HG02798 (cell line): ENCODE measurements around the gene NRDE2.
"Not testable (repeated sequence)": the region's sequence is repeated elsewhere in the genome, so short reads cannot be mapped to it uniquely, and the experiment has no call there.

Experiments
- ATAC-seq: cut with Tn5 transposase; IDR thresholded peaks from one replicate; pipeline ENCODE4 v1.9.1; 2021; ENCODE audit warnings: mild to moderate bottlenecking; ENCODE audit not compliant: unreplicated experiment, poor library complexity

NRDE2 gene

DNA sequence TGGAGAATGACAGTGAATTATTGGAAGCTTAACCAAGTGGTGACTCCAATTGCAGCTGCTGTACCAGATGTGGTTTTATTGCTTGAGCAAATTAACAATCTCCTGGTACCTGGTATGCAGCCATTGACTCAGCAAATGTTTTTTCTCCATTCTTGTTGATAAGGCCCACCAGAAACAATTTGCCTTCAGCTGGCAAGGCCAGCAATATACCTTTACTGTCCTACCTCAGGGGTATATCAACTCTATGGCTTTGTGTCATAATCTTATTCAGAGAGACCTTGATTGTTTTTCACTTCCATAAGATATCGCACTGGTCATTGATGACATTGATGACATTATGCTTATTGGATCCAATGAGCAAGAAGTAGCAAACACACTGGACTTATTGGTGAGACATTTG, 101.8 kb downstream of the NRDE2 start:
- not testable (repeated sequence) for ATAC-seq

DNA sequence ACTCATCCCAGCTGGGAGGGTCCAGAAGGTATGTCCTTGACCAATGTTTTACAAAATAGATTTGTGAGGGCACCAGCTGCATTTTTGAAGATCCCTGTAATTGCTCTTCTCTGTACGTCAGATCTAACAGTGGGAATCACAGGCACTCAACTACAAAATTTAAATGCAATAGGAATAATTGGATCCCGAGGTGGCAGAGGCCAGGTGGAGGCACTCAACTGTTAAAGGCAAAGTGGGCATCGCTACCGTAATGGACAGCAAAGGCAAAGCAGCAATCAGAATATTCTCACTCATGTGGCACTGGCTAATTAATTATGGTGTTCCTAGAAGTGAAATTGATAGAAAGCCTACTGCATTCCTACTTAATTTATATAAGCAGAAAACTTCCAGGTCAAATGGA, 103.3 kb downstream of the NRDE2 start:
- no peak for ATAC-seq
